Mucosa of descending colon (tissue), 3 donors: ENCODE results near the gene CHIA. TPM values are rescaled to one million over a fixed set of nuclear protein-coding genes. Genes with fewer than 3 reads are reported as not detected.

Source experiments
- ATAC-seq: fragments of 200-7000 bp; cut with Tn5 transposase; one replicate; pipeline ENCODE4 v1.9.1; 2020; ENCODE audit warnings: mild to moderate bottlenecking, moderate library complexity
- DNase-seq, 3 donors: peaks; one replicate each; pipeline ENCODE4 v3.0.0-alpha.2; 2020
- H3K36me3 ChIP-seq: fragments of 200-600 bp; one replicate; pipeline ENCODE4 v1.8.0; 2021; ENCODE audit warnings: low read depth, mild to moderate bottlenecking
- H3K4me1 ChIP-seq: fragments of 200-600 bp; one replicate; pipeline ENCODE4 v1.8.0; 2021; ENCODE audit warnings: low read depth, mild to moderate bottlenecking
- H3K4me3 ChIP-seq: fragments of 200-600 bp; one replicate; pipeline ENCODE4 v1.8.0; 2021; ENCODE audit warnings: mild to moderate bottlenecking
- H3K9me3 ChIP-seq: fragments of 200-600 bp; one replicate; pipeline ENCODE4 v1.8.0; 2021; ENCODE audit warnings: mild to moderate bottlenecking
- CTCF ChIP-seq: fragments of 200-600 bp; IDR thresholded peaks from one replicate; pipeline ENCODE4 v1.8.0; 2022; ENCODE audit warnings: antibody characterized with exemption, mild to moderate bottlenecking
- intact Hi-C, 2 donors: fragments of 100-400 bp; cut with DNase I in 1 of 2; cut with micrococcal nuclease in 1 of 2; formaldehyde crosslinking; loops; one replicate each; pipeline versions ENCODE4 v1.11.0 to v1.11.1; 2022; cut with DNase I, micrococcal nuclease
- total RNA-seq, 3 donors: library from RNA; stranded (reverse); fragmentation: NEBNext Ultra II Directional in 2 of 3; extraction: Animal tissue kit (Norgen Biotek cat#: 25700) in 2 of 3; gene quantifications; one replicate each; pipeline versions ENCODE4 v1.2.1 to v1.2.4, GENCODE V29; 2021 to 2023
- donor health status: DM: no; HTN: no; CAD: no; lungs with moderate emphysema.
- donor health status: DM: no; HTN: no; CAD: no.
- donor health status: DM: no; HTN: yes; CAD: no.

Gene CHIA
- total RNA-seq, 3 donors from 2014 or later, result not detected

DNA sequence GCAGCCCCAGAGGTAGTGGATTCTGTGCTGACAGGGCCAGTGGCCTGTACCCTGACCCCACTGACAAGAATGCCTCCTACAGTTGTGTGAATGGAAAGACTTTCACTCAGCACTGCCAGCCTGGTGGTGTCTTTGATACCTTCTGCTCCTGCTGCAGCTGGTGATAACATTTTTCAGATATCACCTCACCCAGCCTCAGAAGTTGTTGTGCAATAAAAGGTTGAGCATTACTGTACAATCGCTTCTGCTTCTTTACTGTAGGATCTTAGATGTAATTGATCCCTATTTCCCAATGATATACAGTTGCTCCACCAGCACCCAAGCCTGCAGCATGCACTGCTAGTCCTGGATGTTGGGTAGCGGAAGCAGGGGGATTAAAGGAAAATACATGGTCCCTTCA lies 4.8 kb upstream of the CHIA start:
- TF ChIP-seq CTCF, result no peak
- no peaks in the 10 kb centered on the region for H3K9me3 ChIP-seq
- DNase-seq (no peak), ATAC-seq (no peak)
- H3K36me3 ChIP-seq, result no peaks in the 10 kb centered on the region
- no peaks in the 10 kb centered on the region for H3K4me1 ChIP-seq
- H3K4me3 ChIP-seq, result no peak overlapping the region
- intact Hi-C loops, result no loop called here

GRCh38 chr1:111286912-111287311 lies 3.7 kb upstream of the CHIA start:
- DNase-seq, result no peak
- no peaks in the 10 kb centered on the region for H3K4me1 ChIP-seq
- intact Hi-C loops, result no loop called here
- H3K4me3 ChIP-seq, result no peak overlapping the region
- H3K9me3 ChIP-seq, result no peaks in the 10 kb centered on the region
- no peak for ATAC-seq
- no peak for TF ChIP-seq CTCF
- no peaks in the 10 kb centered on the region for H3K36me3 ChIP-seq

DNA sequence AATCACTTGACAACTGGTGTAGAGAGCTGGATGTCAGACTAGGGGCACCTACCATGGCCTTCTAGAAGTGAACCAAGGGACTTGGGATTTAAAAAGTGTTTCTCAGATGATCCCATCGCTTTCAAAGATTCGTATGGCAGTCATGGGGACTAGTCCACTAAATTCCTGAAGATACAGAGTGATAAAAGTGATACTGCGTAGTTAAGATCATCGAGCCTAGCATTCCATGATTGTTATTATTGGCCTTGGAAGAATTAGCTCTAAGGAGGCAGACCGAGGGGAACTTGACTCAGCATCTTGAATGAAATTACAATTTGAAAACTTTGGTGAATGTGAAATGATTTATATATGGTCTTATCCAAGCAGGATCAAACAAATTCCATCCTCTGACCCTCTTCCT lies 1.3 kb upstream of the CHIA start:
- Histone ChIP-seq H3K4me3 (no peak overlapping the region), H3K4me1 (no peaks in the 10 kb centered on the region), H3K36me3 (no peaks in the 10 kb centered on the region), H3K9me3 (no peaks in the 10 kb centered on the region)
- intact Hi-C loops, result no loop called here
- no peak for TF ChIP-seq CTCF
- DNase-seq (no peak), ATAC-seq (no peak)

- Histone ChIP-seq H3K36me3 (no peaks in the 10 kb centered on the region), H3K9me3 (no peaks in the 10 kb centered on the region), H3K4me3 (no peak overlapping the region), H3K4me1 (no peaks in the 10 kb centered on the region)
- TF ChIP-seq CTCF, result no peak
- intact Hi-C loops, result no loop called here
- DNase-seq, result no peak
- no peak for ATAC-seq
Measured at GRCh38 chr1:111290104-111290503, 547 bp upstream of the CHIA start.

- TF ChIP-seq CTCF, result no peak
- ATAC-seq (no peak), DNase-seq (no peak)
- no peak overlapping the region for H3K4me3 ChIP-seq
- no peaks in the 10 kb centered on the region for H3K9me3 ChIP-seq
- H3K4me1 ChIP-seq, result no peaks in the 10 kb centered on the region
- intact Hi-C loops, result no loop called here
- no peaks in the 10 kb centered on the region for H3K36me3 ChIP-seq
Measured at GRCh38 chr1:111294390-111294789, 3.7 kb downstream of the CHIA start.

DNA sequence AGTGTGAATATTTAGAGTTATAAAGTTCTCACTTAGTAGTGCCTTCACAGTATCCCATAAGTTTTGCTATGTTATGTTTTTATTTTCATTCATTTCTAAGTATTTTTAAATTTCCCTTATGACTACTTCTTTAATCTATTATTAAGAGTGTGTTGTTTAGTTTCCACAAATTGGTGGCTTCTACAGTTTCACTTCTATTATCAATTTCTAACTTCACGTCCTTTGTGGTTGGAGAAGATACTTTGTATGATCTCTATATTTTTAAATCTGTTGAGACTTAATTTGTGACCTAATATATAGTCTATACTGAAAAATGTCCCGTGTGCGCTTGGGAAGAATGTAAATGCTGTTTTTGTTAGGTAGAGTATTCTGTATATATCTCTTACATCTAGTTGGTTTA lies 11.7 kb downstream of the CHIA start:
- Histone ChIP-seq H3K4me3 (no peak overlapping the region), H3K9me3 (no peaks in the 10 kb centered on the region), H3K4me1 (no peaks in the 10 kb centered on the region), H3K36me3 (no peaks in the 10 kb centered on the region)
- no peak for DNase-seq
- intact Hi-C loops, result no loop called here
- no peak for TF ChIP-seq CTCF
- no peak for ATAC-seq
